K562 (cell line): ENCODE data around the gene FCRLA. TPM values are rescaled to one million over a fixed set of nuclear protein-coding genes. Genes with fewer than 3 reads are reported as not detected.

ENCODE experiments used
- ATAC-seq: fragments of 200-7000 bp; cut with Tn5 transposase; 3 replicates; pipeline ENCODE4 v1.9.1; 2020; ENCODE audit warnings: moderate library complexity
- BruUV-seq: library from RNA; stranded (reverse); fragments of 400-500 nt; replicated peaks from 2 replicates; lab custom pipeline; 2021; lab: Mats Ljungman, UMichigan
- CTCF ChIA-PET: fragments of 300-600 bp; formaldehyde crosslinking; extraction: SDS; loops from one replicate; lab custom pipeline; 2021; ENCODE audit warnings: low intra/inter-chr PET ratio; lab: Yijun Ruan, JAX
- POLR2A ChIA-PET: fragments of 300-600, 350-650 bp; sonication (Branson Sonifier 250); formaldehyde crosslinking; extraction: SDS; loops from one replicate; lab custom pipeline; 2021; ENCODE audit warnings: antibody characterized with exemption, inconsistent platforms; lab: Yijun Ruan, JAX
- DNase-seq, 4 experiments: peaks; one replicate each; pipeline versions ENCODE4 v3.0.0 to v3.0.0-alpha.2; 2011 to 2018; ENCODE audit warnings: low spot score in 3 of 4, mixed read lengths in 3 of 4; ENCODE audit errors: extremely low read depth in 1 of 4
- FAIRE-seq: peaks from 2 replicates; lab custom pipeline; 2011; peaks lifted over from hg19 to GRCh38; lab: Jason Lieb, UNC
- H2AFZ ChIP-seq: 2 replicates; pipeline ENCODE4 v1.6.0; 2011; ENCODE audit warnings: low read depth, low read length, control low read depth, inconsistent platforms
- H3K27ac ChIP-seq: fragments of 200-600 bp; 3 replicates; pipeline ENCODE4 v1.8.0; 2011; ENCODE audit warnings: low read depth, mild to moderate bottlenecking, control low read depth, inconsistent platforms, low read length, moderate library complexity, mixed read lengths; ENCODE audit errors: extremely low read depth
- H3K27me3 ChIP-seq, 2 experiments: fragments of 300-600 bp in 1 of 2; 2 replicates in 1 of 2; 3 replicates in 1 of 2; pipeline versions ENCODE4 v1.6.0 to v1.8.0; 2011; ENCODE audit warnings: inconsistent platforms in 2 of 2, low read length in 2 of 2, mild to moderate bottlenecking in 1 of 2, mixed read lengths in 1 of 2, moderate library complexity in 1 of 2; ENCODE audit not compliant: control insufficient read depth in 2 of 2, insufficient read depth in 2 of 2
- H3K36me3 ChIP-seq: fragments of 300-600 bp; 3 replicates; pipeline ENCODE4 v1.8.0; 2011; ENCODE audit warnings: mild to moderate bottlenecking, low read length, inconsistent platforms; ENCODE audit not compliant: control insufficient read depth, insufficient read depth
- H3K4me1 ChIP-seq, 2 experiments: fragments of 200-600 bp in 1 of 2; replicated peaks in 1 of 2; 2 replicates in 1 of 2; 3 replicates in 1 of 2; pipeline versions ENCODE4 v1.5.1 to v1.8.0; 2011; ENCODE audit warnings: inconsistent platforms in 2 of 2, low read length in 2 of 2, mild to moderate bottlenecking in 1 of 2, mixed read lengths in 1 of 2, moderate library complexity in 1 of 2; ENCODE audit not compliant: control insufficient read depth in 2 of 2, insufficient read depth in 2 of 2
- H3K4me2 ChIP-seq: 2 replicates; pipeline ENCODE4 v1.6.1; 2011; ENCODE audit warnings: low read length, control low read depth, inconsistent platforms, mixed read lengths; ENCODE audit not compliant: insufficient read depth
- H3K4me3 ChIP-seq: fragments of 200-600 bp; sonication (generic), shearing (Covaris generic); 2 replicates; pipeline ENCODE4 v1.5.1; 2016; ENCODE audit warnings: control low read depth, inconsistent platforms
- H3K79me2 ChIP-seq: fragments of 200-600 bp; 3 replicates; pipeline ENCODE4 v1.8.0; 2011; ENCODE audit warnings: low read length, inconsistent platforms; ENCODE audit not compliant: control insufficient read depth, insufficient read depth
- H3K9ac ChIP-seq, 2 experiments: 2 replicates each; pipeline versions ENCODE4 v1.6.0 to v1.6.1; 2011; ENCODE audit warnings: low read depth in 2 of 2, low read length in 2 of 2, control low read depth in 1 of 2, inconsistent platforms in 1 of 2, mild to moderate bottlenecking in 1 of 2, mixed read lengths in 1 of 2; ENCODE audit not compliant: insufficient read depth in 1 of 2
- H3K9me1 ChIP-seq: one replicate; pipeline ENCODE4 v1.6.0; 2011; ENCODE audit warnings: inconsistent platforms, mild to moderate bottlenecking, low read length, moderate library complexity; ENCODE audit not compliant: control insufficient read depth, insufficient read depth
- H3K9me3 ChIP-seq: replicated peaks from 2 replicates; pipeline ENCODE4 v1.5.1; 2011; ENCODE audit warnings: low read depth, low read length, inconsistent platforms; ENCODE audit not compliant: control insufficient read depth, insufficient read depth
- H4K20me1 ChIP-seq: replicated peaks from 2 replicates; pipeline ENCODE4 v1.6.1; 2011; ENCODE audit warnings: low read length, inconsistent platforms, mixed read lengths; ENCODE audit not compliant: control insufficient read depth, insufficient read depth
- ARID1B ChIP-seq: fragments of 450-650 bp; IDR thresholded peaks from 2 replicates; pipeline ENCODE4 v1.6.1; 2016; ENCODE audit warnings: antibody characterized with exemption, mild to moderate bottlenecking, inconsistent platforms
- BRD4 ChIP-seq: fragments of 200-600 bp; sonication (generic); IDR thresholded peaks from 2 replicates; pipeline ENCODE4 v1.6.1; 2017; ENCODE audit warnings: inconsistent platforms
- CHD2 ChIP-seq: IDR thresholded peaks from 2 replicates; pipeline ENCODE4 v1.6.1; 2011; ENCODE audit warnings: low read depth, low read length
- EP300 ChIP-seq: IDR thresholded peaks from 2 replicates; pipeline ENCODE4 v1.6.1; 2012; ENCODE audit warnings: low read length, improper control_type of control experiment
- GTF2E2 ChIP-seq: fragments of 200-800 bp; sonication (Bioruptor generic); IDR thresholded peaks from 2 replicates; pipeline ENCODE4 v1.6.1; 2016; ENCODE audit warnings: missing genetic modification characterization, missing compliant biosample characterization
- GTF3C2 ChIP-seq: IDR thresholded peaks from 3 replicates; pipeline ENCODE4 v1.6.1; 2011; ENCODE audit warnings: borderline replicate concordance, mild to moderate bottlenecking, moderate library complexity; ENCODE audit not compliant: insufficient read length; ENCODE audit errors: extremely low read depth
- HDAC6 ChIP-seq: IDR thresholded peaks from 2 replicates; pipeline ENCODE4 v1.6.1; 2012; ENCODE audit warnings: low read depth, mild to moderate bottlenecking, control low read depth, inconsistent platforms, low read length, moderate library complexity
- KAT7 ChIP-seq: sonication (generic); formaldehyde crosslinking; IDR thresholded peaks from 2 replicates; pipeline ENCODE4 v1.8.0; 2022; ENCODE audit warnings: missing genetic modification reagents, mild to moderate bottlenecking, borderline replicate concordance
- KAT8 ChIP-seq: fragments of 450-650 bp; IDR thresholded peaks from 2 replicates; pipeline ENCODE4 v1.6.1; 2016; ENCODE audit warnings: low read depth, mild to moderate bottlenecking
- PCBP2 ChIP-seq: fragments of 200-400 bp; formaldehyde crosslinking; IDR thresholded peaks from 2 replicates; pipeline ENCODE4 v1.6.1; 2018; ENCODE audit warnings: low read length, low read depth, mild to moderate bottlenecking, moderate library complexity; ENCODE audit not compliant: poor library complexity, severe bottlenecking
- SMARCA5 ChIP-seq: fragments of 450-650 bp; IDR thresholded peaks from 2 replicates; pipeline ENCODE4 v1.6.1; 2016
- SNIP1 ChIP-seq: fragments of 450-650 bp; IDR thresholded peaks from 2 replicates; pipeline ENCODE4 v1.7.1; 2017; ENCODE audit warnings: low read depth, mild to moderate bottlenecking
- SRSF1 ChIP-seq: fragments of 200-400 bp; formaldehyde crosslinking; IDR thresholded peaks from 2 replicates; pipeline ENCODE4 v1.6.1; 2017; ENCODE audit warnings: mild to moderate bottlenecking, low read depth, low read length, moderate library complexity
- SUPT5H ChIP-seq: fragments of 450-650 bp; IDR thresholded peaks from 2 replicates; pipeline ENCODE4 v1.6.1; 2016
- TCF7 ChIP-seq: sonication (generic); IDR thresholded peaks from 2 replicates; pipeline ENCODE4 v1.6.1; 2016; ENCODE audit warnings: antibody characterized with exemption, borderline replicate concordance
- TEAD2 ChIP-seq: fragments of 450-650 bp; IDR thresholded peaks from 2 replicates; pipeline ENCODE4 v1.6.1; 2016; ENCODE audit warnings: missing genetic modification characterization, control low read depth, missing compliant biosample characterization
- ZNF740 ChIP-seq, 3 experiments: fragments of 200-800 bp in 1 of 3; sonication (Bioruptor generic) in 1 of 3; sonication (generic) in 1 of 3; formaldehyde crosslinking in 1 of 3; IDR thresholded peaks; 2 replicates each; pipeline versions ENCODE4 v1.6.1 to v1.8.0; 2016 to 2022; ENCODE audit warnings: mild to moderate bottlenecking in 2 of 3, missing compliant biosample characterization in 2 of 3, missing genetic modification characterization in 2 of 3, missing genetic modification reagents in 1 of 3
- ZNF830 ChIP-seq: fragments of 250-450 bp; sonication (Bioruptor Pico); IDR thresholded peaks from 2 replicates; pipeline ENCODE4 v1.5.0; 2021; ENCODE audit warnings: mild to moderate bottlenecking
- ZSCAN29 ChIP-seq: fragments of 450-650 bp; IDR thresholded peaks from 2 replicates; pipeline ENCODE4 v1.6.1; 2017
- WGBS: fragments of 100-300 bp; shearing (Covaris generic); methylation state at CpG from one replicate; pipeline ENCODE4 v1.1.6; 2016; ENCODE audit warnings: low coverage, mixed read lengths; ENCODE audit not compliant: insufficient coverage; ENCODE audit errors: missing lambda C conversion rate; 5-methylcytosine and 5-hydroxymethylcytosine counted together
- in situ Hi-C: fragments of 300-500 bp; cut with MboI; formaldehyde crosslinking; loops from 4 replicates; pipeline ENCODE4 v1.15.0; 2018; ENCODE audit warnings: inconsistent platforms, mixed read lengths
- intact Hi-C: fragments of 100-400 bp; cut with micrococcal nuclease; formaldehyde crosslinking; loops from 2 replicates; pipeline ENCODE4 v1.14.2; 2022
- polyA plus RNA-seq, 8 experiments: library from polyadenylated mRNA; depleted of rRNA in 4 of 8; stranded (reverse) in 5 of 8; unstranded in 3 of 8; fragments of >200 nt; fragmentation: Nextera tagmentation in 2 of 8; fragmentation: Illumina TruSeq in 1 of 8; extraction: Ambion mirVana in 2 of 8; extraction: Trizol in 1 of 8; gene quantifications; 2 replicates each; pipeline versions ENCODE4 v1.2.1 to v1.2.3, GENCODE V29; 2011 to 2014; ENCODE audit warnings: inconsistent platforms in 1 of 8, missing spikeins in 1 of 8
- total RNA-seq, 7 experiments: library from RNA; depleted of rRNA in 6 of 7; stranded (reverse); fragments of >200 nt in 6 of 7; fragmentation: Illumina TruSeq in 2 of 7; extraction: Trizol in 2 of 7; gene quantifications; 2 replicates each; pipeline versions ENCODE4 v1.2.1 to v1.2.3, GENCODE V29; 2011 to 2021; ENCODE audit warnings: low replicate concordance in 1 of 7

Gene FCRLA
- total and polyA plus RNA-seq, 9 of the 15 experiments (the other 6 are each of a cell fraction or from before 2014, with no cell fraction given) = 0.09 to 0.84 (median 0.44) TPM

DNA sequence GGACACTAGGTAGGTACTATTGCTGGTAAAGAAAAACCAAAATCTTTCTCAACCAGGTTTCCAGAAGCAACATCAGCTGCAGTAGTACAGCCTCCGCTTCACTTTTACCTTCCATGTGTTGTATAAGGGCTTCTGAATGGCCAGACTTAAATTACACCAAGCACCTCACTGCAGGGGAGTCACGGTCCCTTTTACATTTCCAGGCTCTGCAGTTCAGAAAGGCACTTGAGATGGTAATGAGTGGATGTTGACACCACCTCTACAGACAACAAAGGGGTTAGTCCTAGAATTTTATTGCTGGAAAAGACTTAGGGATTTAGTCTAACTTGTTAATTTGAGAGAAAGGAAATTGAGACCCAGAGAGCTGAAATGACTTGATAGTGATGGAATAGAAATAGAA, 30.6 kb downstream of the FCRLA start (continued):
- TF ChIP-seq GTF2E2 (tag) = no peak
- TF ChIP-seq ZNF740 (CRISPR knock-in tag; IDR thresholded peaks at IDR 0.05) = no peak
- TF ChIP-seq ZNF740 (tag; IDR thresholded peaks at IDR 0.05) = no peak
- TF ChIP-seq TCF7 = no peak
- no peak for TF ChIP-seq SMARCA5
- no peak for TF ChIP-seq KAT7 (CRISPR knock-in tag)
- no peak for TF ChIP-seq TEAD2 (tag)

DNA sequence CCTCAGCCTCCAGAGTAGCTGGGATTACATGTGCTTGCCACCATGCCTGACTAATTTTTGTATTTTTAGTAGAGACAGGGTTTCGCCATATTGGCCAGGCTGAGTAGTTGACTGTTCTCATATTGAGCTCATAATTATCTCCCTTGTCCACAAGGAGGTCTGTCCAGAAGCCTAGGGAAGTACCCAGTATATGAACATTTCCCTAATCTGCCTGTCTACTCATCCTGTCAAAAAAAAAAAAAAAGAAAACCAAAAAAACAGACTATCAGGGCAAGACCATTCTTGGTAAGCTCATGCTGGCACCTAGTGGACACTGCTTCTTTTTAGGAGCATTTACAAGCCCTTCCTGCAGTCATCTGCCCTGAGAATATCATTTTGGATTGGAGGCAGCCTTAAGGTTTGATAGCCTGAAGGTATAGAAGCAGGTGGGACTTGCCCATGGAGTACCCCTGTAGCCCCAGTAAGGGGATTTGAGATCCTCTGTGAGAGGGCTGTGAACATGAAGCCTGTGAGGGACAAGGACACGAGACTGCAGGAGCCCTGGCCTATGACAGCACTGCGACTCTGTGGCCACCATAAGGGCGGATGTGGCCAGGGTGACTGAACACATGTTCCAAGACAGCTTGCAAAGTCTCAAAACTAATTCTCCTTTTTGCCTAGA, 31.7 kb downstream of the FCRLA start:
- Histone ChIP-seq H3K9me3 (no peaks in the 10 kb centered on the region), H3K27ac (no peak overlapping the region; the same call in 2 of the 3 replicates), H3K79me2 (no peaks in the 10 kb centered on the region), H3K4me2 (no peak overlapping the region), H3K4me3 (no peak overlapping the region), H3K36me3 (no peaks in the 10 kb centered on the region), H3K9ac (peak overlapping the region in 1 of 2 experiments; percentile 75; a peak in 2 of 4 replicates), H4K20me1 (no peaks in the 10 kb centered on the region), H3K9me1 (no peaks in the 10 kb centered on the region), H3K27me3 (no peaks in the 10 kb centered on the region), H2AFZ (peak overlapping the region; percentile 75), H3K4me1 (peaks cover 12 to 28% of the 10 kb centered on the region in 2 experiments; a peak in 4 of 5 replicates)
- FAIRE-seq (peak; percentile 84), ATAC-seq (peak; percentile 94), DNase-seq (peak; percentile 38 to 88 (median 58))
- CTCF ChIA-PET = interaction anchor here (0.6 to 2.3 kb wide), 9 partner anchors 89 to 557 kb away, joined by 3 to 9 read pairs (median 3); no protein-coding TSS in a partner anchor
- in situ Hi-C loops (no loop called here), intact Hi-C loops (loop anchor here (1.0 kb wide), 2 partner anchors 91 to 172 kb away; no protein-coding TSS in a partner anchor)
- no TSS peak for BruUV-seq
- POLR2A ChIA-PET = interaction anchor here (0.6 to 3.1 kb wide), 6 partner anchors 11 to 259 kb away, joined by 3 to 19 read pairs (median 6); partner anchors contain the start of gene DUSP12
- 84% methylated on average over 4 of the region's 4 CpGs for WGBS
- TF ChIP-seq SNIP1 (no peak), EP300 (peak; percentile 48; the same call in 1 of the 2 replicates), PCBP2 (no peak), SRSF1 (no peak), ARID1B (peak; percentile 67), ZSCAN29 (no peak), GTF3C2 (no peak), SUPT5H (no peak), HDAC6 (no peak), CHD2 (no peak), ZNF830 (CRISPR knock-in tag) (no peak), KAT8 (no peak), BRD4 (no peak)
